Left ventricle myocardium inferior (tissue), 1 donor: ENCODE data around the gene TMEM63B. TPM values are rescaled to one million over a fixed set of nuclear protein-coding genes. Genes with fewer than 3 reads are reported as not detected.

Source experiments
- DNase-seq: peaks from one replicate; pipeline ENCODE4 v3.0.0-alpha.2; 2020
- H3K27ac ChIP-seq: fragments of 200-600 bp; replicated peaks from 2 replicates; pipeline ENCODE4 v1.8.0; 2021
- H3K27me3 ChIP-seq: fragments of 200-600 bp; 2 replicates; pipeline ENCODE4 v1.8.0; 2021; ENCODE audit warnings: low read depth
- H3K36me3 ChIP-seq: fragments of 200-600 bp; 2 replicates; pipeline ENCODE4 v1.8.0; 2021
- H3K4me1 ChIP-seq: fragments of 200-600 bp; 2 replicates; pipeline ENCODE4 v1.8.0; 2021
- H3K4me3 ChIP-seq: fragments of 200-600 bp; 2 replicates; pipeline ENCODE4 v1.8.0; 2021; ENCODE audit warnings: mild to moderate bottlenecking, moderate library complexity
- H3K9me3 ChIP-seq: fragments of 200-600 bp; replicated peaks from 2 replicates; pipeline ENCODE4 v1.8.0; 2021
- intact Hi-C: fragments of 100-400 bp; cut with micrococcal nuclease; formaldehyde crosslinking; loops from one replicate; pipeline ENCODE4 v1.11.0; 2022
- total RNA-seq: library from RNA; stranded (reverse); fragmentation: NEBNext Ultra II Directional; extraction: Animal tissue kit (Norgen Biotek cat#: 25700); gene quantifications from one replicate; pipeline ENCODE4 v1.2.1, GENCODE V29; 2021
- TF ChIP-seq, protein P1 (sequence below): fragments of 200-600 bp; IDR thresholded peaks from 2 replicates; pipeline ENCODE4 v1.8.0; 2021; ENCODE audit warnings: antibody characterized with exemption, mild to moderate bottlenecking, borderline replicate concordance
- donor health status: DM: no; HTN: yes; CAD: no; lungs with severe emphysema.

The TMEM63B gene
- total RNA-seq, 1 donor from 2014 or later: 37.2 TPM

DNA sequence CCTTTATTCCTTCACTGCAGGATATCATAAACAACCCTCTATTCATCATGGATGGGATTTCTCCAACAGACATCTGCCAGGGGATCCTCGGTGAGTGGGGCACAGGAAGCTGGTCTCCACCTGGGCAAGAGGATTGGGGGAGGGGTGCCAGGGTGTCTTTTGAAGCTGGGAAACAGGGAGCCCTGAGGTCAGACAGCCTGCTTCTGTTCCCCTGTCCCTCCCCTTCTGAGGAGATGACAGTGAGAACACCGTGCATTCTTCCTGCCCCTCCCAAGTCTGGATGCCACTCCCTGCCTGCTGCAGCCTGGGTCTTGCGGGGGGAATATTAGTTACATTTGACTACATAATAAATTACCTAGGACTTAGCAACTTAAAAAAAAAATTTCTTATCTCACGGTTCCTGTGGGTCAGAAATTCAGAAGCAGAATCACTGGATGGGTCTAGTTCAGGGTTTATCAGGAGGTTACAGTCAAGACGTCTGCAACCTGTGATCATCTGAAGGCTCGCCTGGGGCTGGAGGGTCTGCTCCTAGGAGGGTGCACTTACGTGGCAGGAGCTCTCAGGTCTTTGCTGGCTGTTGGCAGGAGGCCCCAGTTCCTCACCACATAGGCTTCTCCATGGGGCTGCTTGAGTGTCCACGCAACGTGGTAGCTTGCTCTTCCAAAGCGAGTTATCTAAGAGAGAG is 42.7 kb downstream of the TMEM63B start:
- no peak overlapping the region for H3K4me3 ChIP-seq
- intact Hi-C loops: no loop called here
- no peaks in the 10 kb centered on the region for H3K9me3 ChIP-seq
- TF ChIP-seq, protein P1, sequence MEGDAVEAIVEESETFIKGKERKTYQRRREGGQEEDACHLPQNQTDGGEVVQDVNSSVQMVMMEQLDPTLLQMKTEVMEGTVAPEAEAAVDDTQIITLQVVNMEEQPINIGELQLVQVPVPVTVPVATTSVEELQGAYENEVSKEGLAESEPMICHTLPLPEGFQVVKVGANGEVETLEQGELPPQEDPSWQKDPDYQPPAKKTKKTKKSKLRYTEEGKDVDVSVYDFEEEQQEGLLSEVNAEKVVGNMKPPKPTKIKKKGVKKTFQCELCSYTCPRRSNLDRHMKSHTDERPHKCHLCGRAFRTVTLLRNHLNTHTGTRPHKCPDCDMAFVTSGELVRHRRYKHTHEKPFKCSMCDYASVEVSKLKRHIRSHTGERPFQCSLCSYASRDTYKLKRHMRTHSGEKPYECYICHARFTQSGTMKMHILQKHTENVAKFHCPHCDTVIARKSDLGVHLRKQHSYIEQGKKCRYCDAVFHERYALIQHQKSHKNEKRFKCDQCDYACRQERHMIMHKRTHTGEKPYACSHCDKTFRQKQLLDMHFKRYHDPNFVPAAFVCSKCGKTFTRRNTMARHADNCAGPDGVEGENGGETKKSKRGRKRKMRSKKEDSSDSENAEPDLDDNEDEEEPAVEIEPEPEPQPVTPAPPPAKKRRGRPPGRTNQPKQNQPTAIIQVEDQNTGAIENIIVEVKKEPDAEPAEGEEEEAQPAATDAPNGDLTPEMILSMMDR: no peak
- H3K27ac ChIP-seq: no peak overlapping the region
- H3K27me3 ChIP-seq: no peaks in the 10 kb centered on the region
- peaks cover 15% of the 10 kb centered on the region for H3K4me1 ChIP-seq
- H3K36me3 ChIP-seq: no peaks in the 10 kb centered on the region
- DNase-seq: no peak

DNA sequence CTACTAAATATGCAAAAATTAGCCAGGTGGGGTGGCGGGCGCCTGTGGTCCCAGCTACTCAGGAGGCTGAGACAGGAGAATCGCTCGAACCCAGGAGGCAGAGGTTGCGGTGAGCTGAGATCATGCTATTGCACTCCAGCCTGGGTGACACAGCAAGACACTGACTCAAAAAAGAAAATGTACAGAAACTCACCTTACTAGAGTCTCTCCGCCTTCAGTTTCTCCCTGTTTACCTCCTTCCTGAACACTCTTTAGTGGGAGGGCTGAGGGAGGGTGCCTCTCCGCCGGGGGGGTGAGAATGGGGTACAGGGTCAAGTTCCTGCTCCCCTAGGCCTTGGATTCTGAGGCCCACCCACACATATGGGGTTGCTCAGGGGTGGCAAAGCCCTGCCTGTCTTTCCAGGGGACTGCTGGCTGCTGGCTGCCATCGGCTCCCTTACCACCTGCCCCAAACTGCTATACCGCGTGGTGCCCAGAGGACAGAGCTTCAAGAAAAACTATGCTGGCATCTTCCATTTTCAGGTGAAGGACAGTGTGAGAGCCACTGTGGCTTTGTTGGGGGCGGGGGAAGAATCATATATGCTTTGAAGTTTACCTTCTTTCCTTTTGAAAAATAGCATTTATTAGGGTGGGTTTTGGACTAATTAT is 44.7 kb downstream of the TMEM63B start:
- intact Hi-C loops: loop anchor here (2.0 kb wide), 1 partner anchor 67 kb away; no protein-coding TSS in a partner anchor
- H3K27me3 ChIP-seq: no peaks in the 10 kb centered on the region
- TF ChIP-seq, protein P1: no peak
- H3K27ac ChIP-seq: no peak overlapping the region
- no peaks in the 10 kb centered on the region for H3K36me3 ChIP-seq
- DNase-seq: no peak
- no peak overlapping the region for H3K4me3 ChIP-seq
- no peaks in the 10 kb centered on the region for H3K9me3 ChIP-seq
- peaks cover 25% of the 10 kb centered on the region for H3K4me1 ChIP-seq

DNA sequence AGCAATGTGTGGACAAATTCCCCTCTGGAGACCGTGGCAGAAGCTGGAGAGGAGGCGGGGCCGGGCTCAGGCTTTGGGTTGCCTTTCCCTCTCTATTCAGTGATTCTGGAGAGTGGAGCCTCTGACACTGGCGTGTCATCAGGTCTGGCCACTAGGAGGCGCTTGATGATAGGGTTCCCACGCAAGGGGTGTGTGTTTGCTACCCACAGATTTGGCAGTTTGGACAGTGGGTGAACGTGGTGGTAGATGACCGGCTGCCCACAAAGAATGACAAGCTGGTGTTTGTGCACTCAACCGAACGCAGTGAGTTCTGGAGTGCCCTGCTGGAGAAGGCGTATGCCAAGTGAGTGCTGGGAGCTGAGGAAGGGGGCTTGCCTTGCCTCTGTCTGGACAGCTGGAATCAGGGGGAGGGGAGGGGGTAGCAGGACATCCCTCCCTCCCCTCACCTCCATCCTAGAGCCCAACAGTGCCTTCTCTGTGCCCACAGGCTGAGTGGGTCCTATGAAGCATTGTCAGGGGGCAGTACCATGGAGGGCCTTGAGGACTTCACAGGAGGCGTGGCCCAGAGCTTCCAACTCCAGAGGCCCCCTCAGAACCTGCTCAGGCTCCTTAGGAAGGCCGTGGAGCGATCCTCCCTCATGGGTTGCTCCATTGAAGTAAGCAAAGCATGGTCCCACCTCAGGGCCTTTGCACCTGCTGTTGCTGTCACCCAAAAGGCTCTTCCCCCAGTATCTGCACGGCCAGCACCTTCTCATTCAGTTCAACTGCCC is 45.6 kb downstream of the TMEM63B start:
- TF ChIP-seq, protein P1: peak; percentile 92
- H3K4me1 ChIP-seq: peaks cover 34% of the 10 kb centered on the region

DNA sequence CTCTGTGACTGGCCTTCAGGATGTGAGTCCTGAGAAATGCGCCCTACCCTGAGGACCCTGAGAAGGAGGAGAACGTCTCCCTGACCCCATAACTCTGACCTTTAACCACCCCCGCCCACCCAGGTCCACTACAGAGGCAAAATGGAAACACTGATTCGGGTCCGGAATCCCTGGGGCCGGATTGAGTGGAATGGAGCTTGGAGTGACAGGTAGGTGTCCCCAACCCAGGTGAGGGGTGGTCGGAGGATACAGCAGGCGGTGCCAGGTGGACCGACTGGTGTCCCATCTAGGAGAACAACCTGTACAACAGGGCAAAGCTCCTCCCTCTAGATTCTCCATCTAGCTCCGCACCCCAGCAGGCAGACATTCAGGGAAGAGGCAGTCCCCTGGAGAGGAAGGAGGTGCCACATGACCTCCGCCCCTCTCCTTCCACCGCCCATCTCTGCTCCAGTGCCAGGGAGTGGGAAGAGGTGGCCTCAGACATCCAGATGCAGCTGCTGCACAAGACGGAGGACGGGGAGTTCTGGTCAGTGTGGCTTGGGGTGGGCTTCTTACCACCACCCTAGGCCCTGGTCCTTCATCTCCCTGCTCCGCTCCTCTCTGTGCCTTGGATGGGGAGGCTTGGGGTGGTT is 48.9 kb downstream of the TMEM63B start:
- H3K27me3 ChIP-seq: no peaks in the 10 kb centered on the region
- no peaks in the 10 kb centered on the region for H3K9me3 ChIP-seq
- DNase-seq: no peak
- no peaks in the 10 kb centered on the region for H3K36me3 ChIP-seq
- H3K4me1 ChIP-seq: peaks cover 42% of the 10 kb centered on the region
- H3K27ac ChIP-seq: peak overlapping the region; percentile 80
- intact Hi-C loops: no loop called here
- TF ChIP-seq, protein P1: no peak
- no peak overlapping the region for H3K4me3 ChIP-seq

More for the DNA sequence above, 45.6 kb downstream of the TMEM63B start:
- peak; percentile 88 for DNase-seq
- Histone ChIP-seq H3K27me3 (no peaks in the 10 kb centered on the region), H3K36me3 (no peaks in the 10 kb centered on the region), H3K9me3 (no peaks in the 10 kb centered on the region), H3K4me3 (no peak overlapping the region), H3K27ac (no peak overlapping the region)
- intact Hi-C loops: loop anchor here (2.0 kb wide), 1 partner anchor 66 kb away; no protein-coding TSS in a partner anchor
